K562 (cell line): ENCODE data around the gene HRC.

ENCODE experiments used
- ATF3 ChIP-seq, 2 experiments: fragments of 450-650 bp in 1 of 2; sonication (generic) in 1 of 2; formaldehyde crosslinking in 1 of 2; IDR thresholded peaks in 1 of 2; conservative IDR thresholded peaks in 1 of 2; 2 replicates each; pipeline versions ENCODE4 v1.6.1 to v1.8.1; 2016 to 2023; ENCODE audit warnings: mild to moderate bottlenecking in 2 of 2, moderate library complexity in 2 of 2, inconsistent platforms in 1 of 2, missing genetic modification reagents in 1 of 2
- BMI1 ChIP-seq: fragments of 150-350 bp; IDR thresholded peaks from 2 replicates; pipeline ENCODE4 v1.6.1; 2014; ENCODE audit warnings: low read length
- CHD2 ChIP-seq: IDR thresholded peaks from 2 replicates; pipeline ENCODE4 v1.6.1; 2011; ENCODE audit warnings: low read depth, low read length
- CTCF ChIP-seq, 3 experiments: IDR thresholded peaks in 2 of 3; conservative IDR thresholded peaks in 1 of 3; 2 replicates each; pipeline ENCODE4 v1.5.1; 2011 to 2012; ENCODE audit warnings: low read length in 3 of 3, mild to moderate bottlenecking in 3 of 3, control low read depth in 2 of 3, improper control_type of control experiment in 1 of 3, inconsistent platforms in 1 of 3, low read depth in 1 of 3, mixed read lengths in 1 of 3, moderate library complexity in 1 of 3; ENCODE audit not compliant: insufficient read depth in 2 of 3
- NUFIP1 ChIP-seq: fragments of 450-650 bp; IDR thresholded peaks from 2 replicates; pipeline ENCODE4 v1.6.1; 2018; ENCODE audit not compliant: partially characterized antibody
- POLR2AphosphoS5 ChIP-seq: IDR thresholded peaks from 2 replicates; pipeline ENCODE4 v1.6.1; 2011; ENCODE audit warnings: mild to moderate bottlenecking, low read depth, low read length, moderate library complexity; ENCODE audit not compliant: control insufficient read depth, insufficient read depth
- PTBP1 ChIP-seq: fragments of 200-400 bp; formaldehyde crosslinking; IDR thresholded peaks from 2 replicates; pipeline ENCODE4 v1.6.1; 2017; ENCODE audit warnings: low read depth, low read length
- RAD21 ChIP-seq, 2 experiments: fragments of 250-450 bp in 1 of 2; fragments of 450-650 bp in 1 of 2; sonication (Bioruptor Pico) in 1 of 2; formaldehyde crosslinking in 1 of 2; IDR thresholded peaks in 1 of 2; conservative IDR thresholded peaks in 1 of 2; 2 replicates each; pipeline versions ENCODE4 v1.4.0 to v1.8.0; 2020 to 2022; ENCODE audit warnings: mild to moderate bottlenecking in 2 of 2, moderate library complexity in 1 of 2
- RFX5 ChIP-seq: IDR thresholded peaks from 2 replicates; pipeline ENCODE4 v1.6.1; 2011; ENCODE audit warnings: low read depth, mild to moderate bottlenecking, improper control_type of control experiment, low read length
- SETDB1 ChIP-seq: IDR thresholded peaks from one replicate; pipeline ENCODE4 v1.6.1; 2012; ENCODE audit warnings: low read length, control low read depth, inconsistent platforms
- TARDBP ChIP-seq: fragments of 450-650 bp; IDR thresholded peaks from 2 replicates; pipeline ENCODE4 v1.6.1; 2016
- ZBTB9 ChIP-seq: fragments of 450-650 bp; formaldehyde crosslinking; IDR thresholded peaks from 2 replicates; pipeline ENCODE4 v1.4.0; 2020; ENCODE audit warnings: mild to moderate bottlenecking, moderate library complexity
- ZZZ3 ChIP-seq: fragments of 450-650 bp; IDR thresholded peaks from 2 replicates; pipeline ENCODE4 v1.6.1; 2016; ENCODE audit warnings: antibody characterized with exemption, mild to moderate bottlenecking, moderate library complexity

GRCh38 chr19:49110567-49110966 is 44.6 kb downstream of the HRC start:
- no peak for TF ChIP-seq RFX5
- TF ChIP-seq SETDB1: no peak
- no peak for TF ChIP-seq PTBP1
- TF ChIP-seq CTCF (IDR thresholded peaks at IDR 0.05 in 2 of 3, conservative IDR thresholded peaks at IDR 0.05 in 1 of 3; ENCODE audit: insufficient read depth in 2 of 3, low read depth in 1 of 3, low read length in 3 of 3): no peak
- TF ChIP-seq NUFIP1: no peak
- no peak for TF ChIP-seq ATF3 (IDR thresholded peaks at IDR 0.05)
- TF ChIP-seq ATF3 (CRISPR knock-in tag; conservative IDR thresholded peaks at IDR 0.05): no peak
- TF ChIP-seq ZZZ3: no peak
- no peak for TF ChIP-seq TARDBP
- no peak for TF ChIP-seq CHD2
- TF ChIP-seq BMI1: no peak
- no peak for TF ChIP-seq ZBTB9 (CRISPR knock-in tag)
- TF ChIP-seq RAD21 (CRISPR knock-in tag; conservative IDR thresholded peaks at IDR 0.05 in 1 of 2, IDR thresholded peaks at IDR 0.05 in 1 of 2): no peak
- no peak for TF ChIP-seq POLR2AphosphoS5
